Breast epithelium (tissue), 4 donors: ENCODE data around the gene ZFHX3. TPM values are rescaled to one million over a fixed set of nuclear protein-coding genes. Genes with fewer than 3 reads are reported as not detected.

Experiments
- DNase-seq, 2 donors: peaks; one replicate each; pipeline ENCODE4 v3.0.0-alpha.2; 2019; ENCODE audit warnings: low spot score in 2 of 2
- H3K27ac ChIP-seq, 2 donors: fragments of 200-600 bp; sonication (generic) in 1 of 2; one replicate each; pipeline ENCODE4 v1.5.1; 2016 to 2019; ENCODE audit warnings: mild to moderate bottlenecking in 1 of 2
- H3K27me3 ChIP-seq, 2 donors: fragments of 200-600 bp; sonication (generic) in 1 of 2; one replicate each; pipeline versions ENCODE4 v1.5.1 to v1.6.0; 2017 to 2019; ENCODE audit warnings: control low read depth in 1 of 2, mild to moderate bottlenecking in 1 of 2
- H3K36me3 ChIP-seq: fragments of 200-600 bp; one replicate; pipeline ENCODE4 v1.5.1; 2019
- H3K4me1 ChIP-seq, 2 donors: fragments of 200-600 bp; sonication (generic); one replicate each; pipeline ENCODE4 v1.5.1; 2016 to 2019; ENCODE audit warnings: control low read depth in 1 of 2
- H3K4me3 ChIP-seq, 3 donors: fragments of 200-600 bp; sonication (generic); 1 replicate in 2 of 3; 2 replicates in 1 of 3; pipeline ENCODE4 v1.5.1; 2016 to 2019; ENCODE audit warnings: mild to moderate bottlenecking in 3 of 3, moderate library complexity in 2 of 3
- H3K9me3 ChIP-seq, 2 donors: fragments of 200-600 bp; sonication (generic) in 1 of 2; one replicate each; pipeline ENCODE4 v1.5.1; 2016 to 2019; ENCODE audit warnings: control low read depth in 1 of 2
- CTCF ChIP-seq, 3 donors: fragments of 450-650 bp; IDR thresholded peaks; one replicate each; pipeline ENCODE4 v1.5.1; 2016 to 2017; ENCODE audit warnings: antibody characterized with exemption in 3 of 3, mild to moderate bottlenecking in 3 of 3, moderate library complexity in 3 of 3
- POLR2A ChIP-seq: fragments of 450-650 bp; IDR thresholded peaks from one replicate; pipeline ENCODE4 v1.6.1; 2016; ENCODE audit warnings: antibody characterized with exemption, mild to moderate bottlenecking, moderate library complexity
- POLR2AphosphoS5 ChIP-seq, 3 donors: sonication (generic); formaldehyde crosslinking; IDR thresholded peaks; one replicate each; pipeline ENCODE4 v1.6.1; 2017; ENCODE audit warnings: antibody characterized with exemption in 3 of 3
- intact Hi-C: fragments of 100-400 bp; cut with DNase I; formaldehyde crosslinking; loops from one replicate; pipeline ENCODE4 v1.15.1; 2023; ENCODE audit warnings: low total_unique reads
- total RNA-seq, 3 donors: library from RNA; depleted of rRNA; stranded (reverse); fragments of >200 nt; gene quantifications; one replicate each; pipeline ENCODE4 v1.1.0, GENCODE V29; 2016

The ZFHX3 gene
- total RNA-seq, 3 donors from 2014 or later, result 10.8 to 36.0 (median 11.8) TPM

DNA sequence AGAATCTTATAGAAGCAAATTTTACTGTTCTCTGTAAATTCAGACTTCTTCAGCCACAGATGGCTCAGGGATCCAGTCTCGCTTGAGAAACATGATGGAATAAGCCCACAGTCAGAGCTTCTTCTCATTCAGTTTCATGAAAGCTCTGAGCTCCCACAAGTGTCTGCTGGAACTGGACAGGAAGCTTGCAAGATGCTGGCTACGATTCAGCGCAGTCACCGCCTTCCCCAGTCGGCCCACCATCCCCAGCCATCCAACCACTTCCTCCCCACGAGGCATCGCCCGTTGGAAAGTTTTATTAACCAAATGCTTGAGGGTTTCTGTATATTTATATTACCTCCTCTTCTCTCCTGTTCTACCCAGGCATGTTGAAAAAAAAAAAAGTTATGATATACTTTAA lies 171.7 kb downstream of the ZFHX3 start:
- Histone ChIP-seq H3K36me3 (no peaks in the 10 kb centered on the region), H3K4me1 (peaks cover 0 to 2% of the 10 kb centered on the region in 2 donors), H3K27me3 (no peaks in the 10 kb centered on the region), H3K27ac (no peak overlapping the region), H3K9me3 (no peaks in the 10 kb centered on the region), H3K4me3 (no peak overlapping the region)
- TF ChIP-seq POLR2AphosphoS5 (IDR thresholded peaks at IDR 0.05) (no peak), POLR2A (no peak), CTCF (IDR thresholded peaks at IDR 0.05) (no peak)
- intact Hi-C loops, result no loop called here
- DNase-seq, result no peak

DNA sequence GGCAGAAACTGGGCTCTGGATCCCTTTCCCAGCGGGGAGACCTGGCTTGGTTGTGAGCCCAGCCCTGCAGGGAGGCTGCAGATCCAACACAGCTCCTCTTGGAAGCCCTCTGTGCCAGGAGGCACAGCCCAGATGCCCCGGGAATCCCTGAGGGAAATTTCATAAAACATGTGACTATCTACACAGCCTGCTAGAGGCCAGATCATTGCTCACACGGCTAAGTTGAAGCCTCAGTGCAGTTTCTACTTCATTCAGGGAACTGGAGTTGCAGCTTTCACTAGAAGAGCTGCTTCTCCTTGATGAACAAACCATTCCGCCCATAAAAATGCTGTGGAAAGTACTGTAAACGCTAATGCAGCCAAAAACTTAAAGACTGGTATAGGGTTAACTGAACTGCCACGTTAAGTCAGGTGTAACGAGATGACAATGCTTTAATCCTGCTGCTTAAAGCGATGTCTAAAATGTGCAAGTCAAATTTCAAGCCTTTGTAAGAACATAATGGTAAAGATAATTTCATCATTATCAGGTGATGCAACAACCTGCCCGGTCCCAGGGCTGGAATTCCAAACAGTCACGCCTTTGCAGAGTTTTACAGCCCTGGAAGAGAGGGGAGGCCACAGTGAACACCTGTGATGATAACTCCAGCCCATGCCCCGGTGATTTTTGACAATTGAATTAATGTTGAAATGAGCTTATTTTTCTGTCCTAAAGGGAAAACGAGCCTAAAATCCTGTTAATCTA lies 172.5 kb downstream of the ZFHX3 start:
- no peaks in the 10 kb centered on the region for H3K36me3 ChIP-seq
- H3K4me3 ChIP-seq, result no peak overlapping the region
- intact Hi-C loops, result no loop called here
- TF ChIP-seq POLR2AphosphoS5 (IDR thresholded peaks at IDR 0.05) (no peak), CTCF (IDR thresholded peaks at IDR 0.05) (no peak), POLR2A (no peak)
- DNase-seq, result no peak
- no peaks in the 10 kb centered on the region for H3K9me3 ChIP-seq
- no peaks in the 10 kb centered on the region for H3K27me3 ChIP-seq
- H3K27ac ChIP-seq, result no peak overlapping the region
- peaks cover 0 to 2% of the 10 kb centered on the region in 2 donors for H3K4me1 ChIP-seq

- Histone ChIP-seq H3K9me3 (no peaks in the 10 kb centered on the region), H3K27ac (no peak overlapping the region), H3K4me3 (no peak overlapping the region), H3K4me1 (peaks cover 0 to 2% of the 10 kb centered on the region in 2 donors), H3K27me3 (no peaks in the 10 kb centered on the region), H3K36me3 (no peaks in the 10 kb centered on the region)
- intact Hi-C loops, result no loop called here
- no peak for DNase-seq
- TF ChIP-seq POLR2A, result no peak
- no peak for TF ChIP-seq CTCF (IDR thresholded peaks at IDR 0.05)
- TF ChIP-seq POLR2AphosphoS5 (IDR thresholded peaks at IDR 0.05), result no peak
These were observed 174.1 kb downstream of the ZFHX3 start for GRCh38 chr16:72873853-72874252.

DNA sequence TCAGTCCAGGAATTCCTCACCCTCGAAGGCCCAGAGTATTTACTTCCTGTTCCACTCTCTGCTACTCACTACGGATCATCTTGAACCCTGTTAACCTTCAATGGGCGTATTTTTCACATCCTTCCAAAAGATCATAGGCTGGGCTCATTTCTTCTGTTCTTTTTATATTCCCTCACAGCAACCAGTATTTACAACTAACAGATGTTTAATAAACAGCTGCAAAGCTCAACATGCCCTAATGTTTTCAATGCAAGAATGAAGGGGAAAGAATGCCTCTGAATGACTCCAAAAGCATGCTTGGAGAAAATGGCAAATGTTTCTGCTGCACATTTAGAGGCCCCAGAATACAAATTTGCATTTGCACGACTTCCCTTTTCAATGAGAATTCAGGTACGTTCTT lies 174.9 kb downstream of the ZFHX3 start:
- H3K36me3 ChIP-seq, result no peaks in the 10 kb centered on the region
- intact Hi-C loops, result no loop called here
- no peak for DNase-seq
- H3K9me3 ChIP-seq, result no peaks in the 10 kb centered on the region
- H3K4me3 ChIP-seq, result no peak overlapping the region
- H3K4me1 ChIP-seq, result no peaks in the 10 kb centered on the region
- H3K27me3 ChIP-seq, result no peaks in the 10 kb centered on the region
- H3K27ac ChIP-seq, result no peak overlapping the region
- no peak for TF ChIP-seq CTCF (IDR thresholded peaks at IDR 0.05)
- TF ChIP-seq POLR2A, result no peak
- no peak for TF ChIP-seq POLR2AphosphoS5 (IDR thresholded peaks at IDR 0.05)

- TF ChIP-seq POLR2AphosphoS5 (IDR thresholded peaks at IDR 0.05) (no peak), POLR2A (no peak), CTCF (IDR thresholded peaks at IDR 0.05) (no peak)
- H3K4me1 ChIP-seq, result no peaks in the 10 kb centered on the region
- H3K4me3 ChIP-seq, result no peak overlapping the region
- no peaks in the 10 kb centered on the region for H3K27me3 ChIP-seq
- H3K36me3 ChIP-seq, result no peaks in the 10 kb centered on the region
- H3K27ac ChIP-seq, result no peak overlapping the region
- no peak for DNase-seq
- intact Hi-C loops, result no loop called here
- H3K9me3 ChIP-seq, result no peaks in the 10 kb centered on the region
These were observed 182.1 kb downstream of the ZFHX3 start for GRCh38 chr16:72865835-72866234.
